COLO668 (cell line): ENCODE data around the gene RABGGTA.

Experiments
- DNase-seq: peaks from one replicate; lab custom pipeline; 2025; ENCODE audit not compliant: unreplicated experiment; lab: John Stamatoyannopoulos, UW

RABGGTA gene

DNA sequence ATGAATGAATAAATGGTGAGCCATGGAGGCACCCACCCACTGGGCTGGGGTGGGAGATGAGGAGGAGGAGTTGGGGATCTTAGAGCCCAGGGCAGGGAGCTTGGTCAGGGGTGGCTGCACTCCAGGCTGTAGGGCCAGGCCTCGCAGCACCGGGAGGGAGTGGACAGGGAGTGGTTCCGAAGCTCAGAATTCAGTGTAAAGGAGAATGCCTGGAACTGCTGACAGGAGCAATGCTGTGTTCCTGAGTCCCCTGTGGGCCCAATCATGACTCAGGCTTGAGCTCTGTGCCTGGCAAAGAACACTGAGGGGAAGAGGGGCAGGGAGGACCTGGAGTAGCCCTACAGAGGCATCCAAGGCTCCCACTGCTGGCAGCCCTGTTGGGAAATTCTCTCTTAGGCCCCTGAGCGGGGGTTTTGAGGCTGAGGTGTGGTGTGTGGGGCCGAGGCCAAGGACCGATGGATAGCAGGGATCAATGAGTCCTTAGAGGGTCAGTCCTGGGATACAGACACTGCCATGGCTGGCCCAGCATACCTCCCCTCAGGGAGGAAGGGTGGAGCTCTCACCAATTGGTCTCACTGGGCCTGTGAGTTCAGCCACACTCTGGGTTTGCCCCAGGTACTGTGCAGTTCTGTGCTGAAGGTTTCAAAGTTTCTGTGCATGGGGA is 9.5 kb upstream of the RABGGTA start:
- DNase-seq: no peak

DNA sequence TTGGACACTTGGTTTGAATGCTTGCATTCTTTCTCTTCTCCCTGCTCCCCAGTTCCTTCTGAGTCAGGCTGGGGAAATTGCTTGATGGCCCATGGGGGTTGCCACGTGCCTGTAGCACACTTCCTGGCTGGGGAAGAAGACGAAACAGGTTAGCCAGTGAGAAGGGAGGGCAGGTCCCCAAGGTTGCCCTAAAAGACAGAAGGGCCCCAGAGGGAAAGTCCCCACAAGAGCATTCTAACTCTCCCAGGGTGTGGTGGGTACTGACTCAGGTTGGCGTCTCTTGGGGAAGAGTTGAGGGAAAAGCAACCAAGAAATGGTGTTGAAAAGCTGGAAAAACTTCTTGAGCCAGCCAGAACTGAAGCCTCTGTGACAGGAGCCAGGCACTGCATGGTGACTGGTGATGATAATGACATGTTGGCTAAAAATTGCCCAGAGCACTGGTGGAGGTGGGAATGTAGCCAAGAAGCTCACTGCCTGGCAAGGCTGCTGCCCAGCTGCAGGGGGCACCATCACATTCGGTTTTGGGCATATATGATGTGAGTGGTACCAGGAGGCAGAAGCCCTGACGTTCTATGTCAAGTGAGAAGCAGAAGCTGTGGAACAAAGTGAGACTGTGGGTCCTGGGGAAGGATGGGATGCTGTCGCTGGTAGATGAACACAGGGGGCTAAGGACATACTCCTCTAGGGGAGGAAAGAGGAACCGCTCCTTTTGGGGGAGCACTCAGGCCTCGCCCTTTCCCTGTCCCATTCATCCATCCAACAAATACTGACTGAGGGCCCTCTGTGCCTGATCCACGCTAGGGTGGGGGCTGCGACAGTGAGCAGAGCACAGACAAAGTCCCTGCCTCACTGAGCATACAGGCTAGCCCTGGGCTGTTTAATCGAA is 8.1 kb upstream of the RABGGTA start:
- DNase-seq: no peak

- DNase-seq: no peak
These were observed 7.0 kb upstream of the RABGGTA start for GRCh38 chr14:24278424-24278823.

- no peak for DNase-seq
These were observed 6.4 kb upstream of the RABGGTA start for GRCh38 chr14:24277606-24278321.

DNA sequence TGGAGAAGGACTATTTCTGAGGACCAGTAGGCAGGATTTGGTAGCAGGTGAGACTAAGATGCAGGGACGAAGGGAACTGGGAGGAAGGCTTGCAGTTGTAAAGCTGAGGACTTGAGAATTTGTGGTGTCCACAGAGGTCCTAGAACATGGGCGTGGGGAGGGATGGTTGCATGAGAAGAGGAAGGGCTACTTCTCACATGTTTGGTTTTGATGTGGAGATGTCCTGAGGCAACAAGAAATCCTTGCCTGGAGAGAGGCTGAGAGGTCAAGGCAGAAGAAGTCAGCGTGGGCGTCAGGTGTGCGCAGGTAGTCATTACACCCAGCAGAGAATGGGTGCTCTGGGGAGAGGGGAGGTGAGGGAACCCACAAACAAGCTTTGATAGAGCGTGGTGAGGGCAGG is 5.7 kb upstream of the RABGGTA start:
- no peak for DNase-seq

DNA sequence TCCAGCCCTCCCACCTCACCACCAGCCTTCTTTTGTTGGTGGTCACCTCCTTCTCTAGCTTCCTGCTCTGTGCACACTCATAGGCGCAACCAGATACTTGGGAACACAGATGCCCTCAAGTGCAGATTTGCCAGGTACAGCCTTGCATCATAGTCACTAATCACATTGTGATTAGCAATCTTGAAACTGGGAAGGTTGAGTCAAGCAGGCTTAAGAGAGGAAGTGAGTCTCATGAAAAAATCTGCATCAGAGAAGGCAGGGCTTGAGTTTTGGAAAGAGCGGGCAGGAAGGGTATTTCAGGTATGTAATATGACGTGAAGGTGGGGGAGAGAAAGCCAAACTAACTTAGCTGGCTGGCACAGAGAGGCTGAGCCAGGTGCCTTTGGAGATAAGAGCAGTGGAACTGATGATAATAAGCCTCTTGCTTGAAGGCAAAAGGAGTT is 2.7 kb upstream of the RABGGTA start:
- DNase-seq: no peak

DNA sequence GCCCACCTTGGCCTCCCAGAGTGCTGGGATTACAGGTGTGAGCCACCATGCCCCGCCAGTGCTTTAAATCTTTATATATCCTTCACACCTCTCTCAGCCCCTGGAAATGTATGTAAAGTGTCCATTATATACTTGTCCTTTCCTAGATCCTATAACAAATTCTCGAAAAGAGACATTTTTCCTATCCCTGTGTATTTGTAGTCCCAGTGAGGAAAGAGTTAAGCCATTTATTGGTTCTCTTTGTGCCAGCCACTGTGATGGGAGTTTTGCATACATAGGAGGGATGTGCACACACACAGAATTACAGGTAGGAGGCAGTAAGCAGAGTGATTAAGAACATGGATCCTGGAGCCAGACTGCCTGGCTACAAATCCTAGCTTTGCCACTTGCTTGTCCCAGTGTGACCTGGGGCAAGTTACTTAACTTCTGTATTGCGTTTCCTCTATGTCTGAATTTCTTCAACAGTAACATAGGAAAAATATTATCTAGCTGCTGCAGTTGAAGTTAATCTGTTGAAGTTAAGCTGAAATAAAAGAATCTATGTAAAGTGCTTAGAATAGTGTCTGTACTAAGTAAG is 2.1 kb upstream of the RABGGTA start:
- no peak for DNase-seq

DNA sequence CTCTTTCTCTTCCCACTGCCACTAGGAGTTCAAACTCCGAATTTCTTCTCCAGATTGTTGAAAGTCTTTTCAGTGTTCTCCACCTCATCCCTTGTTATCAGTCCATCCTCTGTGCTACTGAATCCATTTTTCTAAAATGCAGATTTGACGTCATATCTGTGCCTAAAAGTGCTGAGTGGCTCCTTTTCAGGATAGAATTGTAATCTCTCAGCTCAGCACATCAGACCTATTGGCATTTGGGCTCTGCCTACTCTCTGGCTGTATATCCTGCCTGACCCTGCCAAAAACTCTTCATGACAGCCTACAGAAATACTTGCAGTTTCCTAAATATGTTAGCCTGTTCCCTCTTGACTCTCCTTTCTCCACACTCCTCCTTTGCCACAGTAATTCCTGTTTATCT is 1.1 kb upstream of the RABGGTA start:
- no peak for DNase-seq

GRCh38 chr14:24271834-24272263 is 452 bp upstream of the RABGGTA start:
- DNase-seq: no peak

DNA sequence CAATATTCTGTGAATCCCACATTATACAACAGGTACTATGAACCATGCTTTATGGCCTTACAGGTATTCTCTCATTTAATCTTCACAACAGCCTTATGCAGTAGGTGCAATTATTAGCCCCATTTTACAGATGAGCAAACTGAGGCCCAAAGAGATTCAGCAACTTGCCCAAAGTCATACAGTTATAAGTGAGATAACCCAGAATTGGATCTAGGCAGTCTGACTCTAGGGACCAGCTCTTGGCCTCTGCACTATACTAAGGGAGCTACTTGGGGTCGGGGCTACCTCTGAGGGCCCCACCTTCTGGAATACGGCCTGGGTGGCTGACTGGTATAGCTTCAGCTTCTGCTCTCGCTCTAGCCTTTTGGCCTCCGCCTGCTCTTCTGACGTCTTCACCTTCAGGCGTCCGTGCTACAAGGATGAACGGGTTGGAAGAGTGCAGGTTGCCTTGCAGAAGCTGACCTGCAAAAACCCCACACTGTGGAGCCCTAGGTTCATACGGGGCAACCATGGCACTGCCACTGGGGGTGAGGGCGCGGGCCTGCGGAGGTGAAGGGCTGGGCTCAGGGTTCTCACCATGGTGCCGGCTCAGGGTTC is 762 bp downstream of the RABGGTA start:
- no peak for DNase-seq

- DNase-seq: no peak
These were observed 1.4 kb downstream of the RABGGTA start for GRCh38 chr14:24269910-24270536.

- DNase-seq: no peak
These were observed 2.0 kb downstream of the RABGGTA start for GRCh38 chr14:24269368-24269767.

DNA sequence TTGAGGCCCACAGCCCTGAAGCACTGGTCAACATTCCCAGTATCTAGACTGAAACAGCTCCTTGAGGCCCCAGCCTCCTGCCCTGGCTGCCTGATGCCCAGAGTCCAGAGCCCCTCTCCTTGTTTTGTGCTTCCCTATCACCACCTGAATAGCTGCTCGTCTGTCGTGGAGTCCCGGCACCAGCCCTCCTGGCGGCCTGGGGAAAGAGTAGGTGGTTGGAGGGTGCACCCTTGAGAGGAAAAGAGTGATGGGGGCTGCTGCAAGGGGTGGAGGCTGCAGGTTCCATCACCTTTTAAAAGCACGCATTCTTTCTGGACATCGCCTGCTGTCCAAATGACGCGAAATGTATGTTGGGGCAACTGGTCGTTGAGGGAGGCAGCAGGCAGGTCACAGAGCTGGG is 3.2 kb downstream of the RABGGTA start:
- no peak for DNase-seq

GRCh38 chr14:24267516-24267915 is 3.9 kb downstream of the RABGGTA start:
- DNase-seq: no peak

GRCh38 chr14:24266344-24267244 is 4.8 kb downstream of the RABGGTA start:
- no peak for DNase-seq

DNA sequence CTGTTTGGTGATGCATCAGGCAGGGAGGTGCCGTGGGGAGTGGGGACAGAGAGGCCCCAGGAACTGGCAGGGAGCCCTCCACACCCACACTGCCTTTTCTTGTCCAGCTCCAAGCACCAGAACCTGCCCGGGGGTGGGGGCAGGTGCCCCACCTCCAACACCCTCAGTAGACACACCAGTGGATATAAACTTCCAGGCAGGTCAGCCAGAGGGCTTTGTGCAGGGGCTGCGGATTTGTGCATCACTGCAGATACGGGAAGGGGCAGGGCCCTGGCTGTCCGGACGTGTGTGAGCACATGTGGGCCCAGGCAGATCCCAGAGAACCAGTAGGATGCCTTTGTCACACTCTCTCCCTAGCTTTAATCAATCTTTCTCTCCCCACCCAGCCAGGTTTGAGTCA is 7.1 kb downstream of the RABGGTA start:
- no peak for DNase-seq

DNA sequence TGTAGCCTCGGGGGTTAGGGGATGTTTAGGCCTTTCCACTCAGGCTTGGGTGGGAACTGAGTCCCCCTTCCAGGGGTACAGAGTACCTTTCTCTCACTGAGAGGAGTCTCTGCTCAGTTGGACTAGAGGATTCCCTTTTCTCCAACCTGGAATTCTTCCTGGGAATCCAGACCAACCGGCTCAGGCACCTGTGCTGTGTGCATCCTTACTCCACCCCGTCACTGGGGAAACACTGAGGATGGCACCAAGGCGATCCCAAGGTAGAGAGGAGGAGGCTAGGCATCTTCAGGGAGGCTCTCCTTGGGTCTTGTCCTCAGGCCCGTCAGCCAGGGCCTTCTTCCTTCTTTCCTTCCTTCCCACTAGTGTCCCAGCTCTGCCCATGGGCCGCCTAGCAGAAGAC is 7.5 kb downstream of the RABGGTA start:
- DNase-seq: no peak

DNA sequence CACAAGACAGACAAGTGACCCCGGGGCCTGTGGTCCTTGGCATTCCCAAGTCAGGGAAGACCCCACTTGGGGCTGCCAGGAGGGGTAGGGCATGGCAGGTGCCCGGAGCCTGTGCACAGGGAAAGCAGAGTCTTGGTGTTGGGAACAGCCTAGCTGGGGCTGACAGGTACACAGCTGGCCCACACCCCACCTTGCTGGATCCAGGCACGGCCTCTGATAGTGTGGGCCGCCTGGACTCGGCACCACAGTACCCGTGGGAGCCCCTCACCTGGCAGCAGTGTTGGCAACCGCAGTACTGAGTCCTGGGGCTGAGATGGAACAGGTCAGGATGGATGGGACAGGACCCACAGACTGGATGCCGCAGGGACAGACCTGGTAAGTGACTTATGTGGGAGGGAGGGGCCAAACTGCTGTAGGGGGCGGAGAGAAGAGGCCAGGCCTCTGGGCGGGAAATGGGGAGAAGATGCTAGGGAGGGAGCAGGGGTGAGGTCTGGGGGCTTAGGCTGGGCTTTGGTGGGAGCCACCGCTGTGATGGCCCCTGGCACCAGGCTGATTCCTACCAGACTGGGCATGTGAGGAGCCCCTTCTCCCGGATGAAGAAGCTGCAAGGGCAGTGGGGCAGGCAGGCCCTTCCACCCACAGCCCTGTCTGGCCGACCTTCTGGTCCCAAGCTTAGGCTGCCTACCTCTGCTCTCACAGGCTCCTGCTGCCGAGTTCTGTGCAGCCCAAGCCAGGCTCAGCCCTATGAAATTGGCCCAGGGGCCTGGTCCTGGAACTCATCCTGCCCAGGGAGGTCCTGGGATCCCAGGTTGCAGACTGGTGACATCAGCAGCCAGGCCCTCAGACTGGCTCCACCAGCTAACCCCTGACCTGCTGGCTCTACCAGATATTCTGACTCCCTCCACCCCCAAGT is 8.3 kb downstream of the RABGGTA start, which contains the start of gene TGM1:
Gene TGM1 (minus strand): TSS at position 357 of the 913 bp plus-strand sequence. CDS start 825 bp downstream, outside the sequence.
- DNase-seq: no peak
